Cardiac fibroblast (primary cell): ENCODE data around the gene FHDC1.

Experiments
- DNase-seq, 2 donors: peaks; one replicate each; pipeline versions ENCODE4 v3.0.0 to v3.0.0-alpha.2; 2010; ENCODE audit warnings: low read depth in 2 of 2
- H3K4me3 ChIP-seq, 2 donors: replicated peaks in 1 of 2; 1 replicate in 1 of 2; 2 replicates in 1 of 2; pipeline ENCODE4 v1.5.1; 2011; ENCODE audit warnings: low read depth in 2 of 2, low read length in 2 of 2, mild to moderate bottlenecking in 2 of 2, moderate library complexity in 1 of 2
- CTCF ChIP-seq: IDR thresholded peaks from one replicate; pipeline ENCODE4 v1.5.1; 2011; ENCODE audit warnings: low read depth, mild to moderate bottlenecking, low read length, inconsistent platforms

FHDC1 gene

DNA sequence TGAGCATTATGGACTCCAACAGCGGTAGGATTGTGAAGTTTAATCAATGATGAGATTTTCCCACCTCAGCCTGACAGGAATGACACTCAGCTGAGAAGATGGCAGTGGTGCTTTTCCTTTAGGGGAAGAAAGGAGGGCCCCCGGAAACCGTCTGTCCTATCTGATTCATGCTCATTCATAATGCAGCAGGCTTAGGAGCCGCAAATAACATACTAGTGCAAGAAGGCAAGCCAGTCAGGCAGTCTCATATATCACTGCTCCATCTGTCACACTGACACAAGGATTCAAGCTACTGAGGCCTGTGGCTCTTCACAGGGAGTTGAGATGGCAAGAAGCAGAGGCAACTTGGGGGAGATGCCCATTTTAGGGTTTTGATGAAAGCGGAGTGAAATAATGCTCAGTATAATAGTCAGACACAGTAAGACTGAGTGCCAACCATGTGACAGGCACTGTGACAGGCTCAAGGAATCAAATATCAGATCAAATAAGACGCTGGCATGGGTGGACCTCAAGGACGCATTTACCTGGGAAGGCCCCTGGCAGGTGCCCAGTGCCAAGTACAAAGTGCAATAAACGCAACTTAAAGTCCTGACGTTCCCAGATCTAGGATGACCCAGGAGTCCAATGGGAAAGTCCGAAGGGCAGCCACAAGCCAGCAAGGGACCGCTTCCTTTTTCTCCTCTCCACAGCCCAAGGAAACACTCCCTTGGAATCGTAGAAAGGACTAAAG lies 63.4 kb downstream of the FHDC1 start:
- no peak for DNase-seq
- no peak overlapping the region for H3K4me3 ChIP-seq
- no peak for TF ChIP-seq CTCF

DNA sequence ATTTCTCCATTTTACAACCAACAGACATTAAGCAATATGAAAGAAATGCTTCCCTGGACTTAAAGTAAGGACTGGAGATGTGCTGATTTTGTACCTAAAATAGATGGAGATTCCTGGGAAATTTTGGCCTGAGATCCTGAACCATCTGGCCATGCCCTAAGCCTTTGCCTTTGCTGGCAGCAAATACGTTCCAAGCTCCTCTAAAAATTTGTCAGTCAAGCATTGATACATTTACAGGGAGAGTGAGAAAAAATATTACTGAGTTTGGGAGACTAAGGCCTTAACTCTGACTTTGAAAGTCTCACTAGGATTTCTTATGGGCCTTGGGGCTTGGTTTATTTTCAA lies 63.9 kb downstream of the FHDC1 start:
- no peak for TF ChIP-seq CTCF
- no peak overlapping the region for H3K4me3 ChIP-seq
- no peak for DNase-seq

DNA sequence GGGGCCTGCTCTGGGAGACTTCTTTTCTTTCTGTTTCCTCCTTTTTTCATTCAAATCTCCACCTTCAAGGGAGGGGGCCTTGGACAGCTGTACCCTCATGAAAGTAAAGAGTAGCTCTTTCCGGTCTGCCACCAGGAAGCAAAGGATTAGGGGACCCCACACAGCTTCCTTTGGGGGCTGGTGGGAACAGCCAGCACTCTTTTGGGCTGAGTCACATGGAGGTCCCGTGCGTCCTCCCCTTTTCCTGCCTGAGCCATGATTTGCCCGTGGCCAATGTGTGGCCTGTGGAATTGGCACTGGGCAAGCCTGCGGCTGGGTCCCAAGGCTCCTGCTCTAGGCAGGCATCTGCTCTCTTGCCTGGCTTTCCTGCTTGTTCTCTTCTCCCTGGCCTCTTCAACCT lies 65.5 kb downstream of the FHDC1 start:
- TF ChIP-seq CTCF, result no peak
- DNase-seq, result no peak
- no peak overlapping the region for H3K4me3 ChIP-seq

DNA sequence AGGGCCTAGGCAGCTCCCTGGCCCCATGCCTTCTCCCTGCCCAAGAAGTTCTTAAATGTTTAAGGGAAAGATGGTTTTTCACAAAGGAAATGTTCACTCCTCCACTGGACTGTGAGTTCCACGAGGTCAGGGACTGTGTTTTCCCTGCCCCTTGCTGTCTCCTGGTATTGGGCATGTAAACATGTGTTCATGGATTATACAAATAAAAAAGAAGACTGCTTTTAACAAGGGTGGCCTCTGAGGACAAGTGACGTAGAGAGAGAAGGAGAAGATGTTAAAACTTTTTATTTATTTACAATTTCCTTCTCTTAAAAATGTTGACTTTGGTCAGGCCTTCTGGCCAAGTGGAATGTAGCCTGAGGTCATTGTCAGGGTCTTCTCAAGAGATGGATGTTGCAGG lies 66.0 kb downstream of the FHDC1 start:
- no peak overlapping the region for H3K4me3 ChIP-seq
- DNase-seq, result no peak
- no peak for TF ChIP-seq CTCF

- no peak for DNase-seq
- no peak overlapping the region for H3K4me3 ChIP-seq
- TF ChIP-seq CTCF, result no peak
These were observed 68.1 kb downstream of the FHDC1 start for GRCh38 chr4:153004081-153004850.

- TF ChIP-seq CTCF, result no peak
- no peak overlapping the region for H3K4me3 ChIP-seq
- DNase-seq, result no peak
These were observed 69.8 kb downstream of the FHDC1 start for GRCh38 chr4:153005899-153006381.
